Spinal cord (tissue), 10 donors: ENCODE measurements around the gene CIITA. TPM values are rescaled to one million over a fixed set of nuclear protein-coding genes. Genes with fewer than 3 reads are reported as not detected.
"Not testable (repeated sequence)": the region's sequence is repeated elsewhere in the genome, so short reads cannot be mapped to it uniquely, and the experiment has no call there.

Source experiments
- DNase-seq, 6 donors: peaks; one replicate each; pipeline versions ENCODE4 v3.0.0 to v3.0.0-alpha.2; 2013 to 2015; ENCODE audit warnings: low spot score in 6 of 6, low read depth in 4 of 6
- H3K27ac ChIP-seq: one replicate; pipeline ENCODE4 v1.5.1; 2013; ENCODE audit warnings: low read depth, low read length, control low read depth
- H3K27me3 ChIP-seq: one replicate; pipeline ENCODE4 v1.6.1; 2013; ENCODE audit warnings: low read length; ENCODE audit not compliant: control insufficient read depth, insufficient read depth
- H3K36me3 ChIP-seq: one replicate; pipeline ENCODE4 v1.6.1; 2013; ENCODE audit warnings: low read length; ENCODE audit not compliant: control insufficient read depth, insufficient read depth
- H3K4me1 ChIP-seq: one replicate; pipeline ENCODE4 v1.6.1; 2013; ENCODE audit warnings: low read length; ENCODE audit not compliant: control insufficient read depth, insufficient read depth
- H3K4me3 ChIP-seq: one replicate; pipeline ENCODE4 v1.5.1; 2013; ENCODE audit warnings: low read depth, low read length, control low read depth
- H3K9me3 ChIP-seq: one replicate; pipeline ENCODE4 v1.6.1; 2013; ENCODE audit warnings: low read length; ENCODE audit not compliant: control insufficient read depth, insufficient read depth
- WGBS: methylation state at CpG from one replicate; pipeline ENCODE4 v1.1.5; 2013; ENCODE audit warnings: missing lambda C conversion rate; ENCODE audit not compliant: insufficient coverage; 5-methylcytosine and 5-hydroxymethylcytosine counted together
- polyA plus RNA-seq, 2 donors: library from polyadenylated mRNA; unstranded; fragments of 120-200 nt; gene quantifications; one replicate each; pipeline ENCODE4 v1.2.1, GENCODE V29; 2013; ENCODE audit not compliant: insufficient read length in 2 of 2
- total RNA-seq, 2 donors: library from RNA; depleted of rRNA in 1 of 2; stranded (reverse); fragments of 120-200 nt in 1 of 2; fragments of >200 nt in 1 of 2; gene quantifications; one replicate each; pipeline versions ENCODE4 v1.2.3 to v1.2.4, GENCODE V29; 2013 to 2014
- donor health status: healthy.

The CIITA gene
- total and polyA plus RNA-seq, 4 donors: 1.2 to 4.2 (median 1.7) TPM

DNA sequence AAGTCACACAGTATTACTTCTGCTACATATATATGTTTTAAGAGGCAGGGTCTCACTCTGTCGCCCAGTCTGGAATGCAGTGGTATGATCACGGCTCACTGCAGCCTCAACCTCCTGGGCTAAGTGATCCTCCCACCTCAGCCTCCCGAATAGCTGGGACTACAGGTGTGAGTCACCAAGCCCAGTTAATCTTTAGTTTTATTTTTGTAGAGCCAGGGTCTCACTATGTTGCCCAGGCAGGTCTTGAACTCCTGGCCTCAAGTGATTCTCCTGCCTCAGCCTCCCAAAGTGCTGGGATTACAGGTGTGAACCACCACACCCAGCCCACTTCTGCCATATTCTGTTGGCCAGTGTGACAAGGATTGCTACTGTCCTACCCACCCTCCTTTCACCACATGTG, 48.3 kb downstream of the CIITA start:
- H3K27ac ChIP-seq, H3K4me1 ChIP-seq: not testable (repeated sequence)
- peaks cover 65% of the 10 kb centered on the region for H3K36me3 ChIP-seq

DNA sequence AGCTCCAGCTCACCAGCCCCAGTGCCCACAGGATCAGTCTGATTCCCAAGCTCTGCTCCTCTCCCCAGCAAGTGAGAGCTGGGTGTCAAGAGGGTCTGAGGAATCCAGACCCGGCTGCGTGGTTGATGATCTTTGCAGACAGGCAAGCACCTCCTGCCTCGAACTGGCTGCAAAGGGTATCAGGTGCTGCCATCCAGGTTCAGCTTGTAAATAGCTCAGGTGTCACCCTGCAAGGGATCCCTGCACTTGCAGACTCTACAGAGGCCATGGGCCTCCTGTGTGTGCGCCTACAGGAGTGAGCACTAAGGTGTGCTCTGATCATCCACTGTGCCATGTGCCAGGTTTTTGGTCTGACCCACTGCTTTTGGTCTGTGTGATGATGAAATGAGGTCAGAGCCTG, 49.1 kb downstream of the CIITA start:
- H3K4me3 ChIP-seq: no peak overlapping the region
- no peaks in the 10 kb centered on the region for H3K9me3 ChIP-seq
- H3K36me3 ChIP-seq: peaks cover 71% of the 10 kb centered on the region
- no peak overlapping the region for H3K27ac ChIP-seq
- H3K27me3 ChIP-seq: no peaks in the 10 kb centered on the region
- DNase-seq: no peak
- H3K4me1 ChIP-seq: peaks cover 5% of the 10 kb centered on the region
- WGBS: 78% methylated on average over 4 of the region's 4 CpGs

More for the DNA sequence above, 48.3 kb downstream of the CIITA start:
- not testable (repeated sequence) for H3K4me3 ChIP-seq, H3K9me3 ChIP-seq, DNase-seq, H3K27me3 ChIP-seq
- WGBS: no CpG with 5 or more reads among the region's 3 CpGs

DNA sequence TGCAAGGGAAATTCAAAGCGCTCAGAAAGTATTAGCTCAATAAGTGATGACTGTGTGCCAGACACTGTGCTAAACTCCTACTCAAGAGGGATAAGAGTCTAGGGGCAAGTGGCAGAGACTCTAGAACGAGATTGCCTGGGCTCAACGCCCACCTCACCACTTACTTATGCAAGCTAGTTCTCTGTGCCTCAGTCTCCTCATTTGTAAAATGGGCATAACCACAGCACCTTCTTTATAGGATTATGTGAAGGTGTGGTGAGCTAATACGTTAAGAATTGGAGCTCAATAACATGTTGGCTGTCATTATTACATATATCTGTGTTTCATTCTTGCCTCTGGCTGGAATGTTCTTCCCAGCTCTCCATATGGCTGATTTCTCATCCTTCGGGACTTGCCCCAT, 49.9 kb downstream of the CIITA start:
- Histone ChIP-seq H3K27me3 (no peaks in the 10 kb centered on the region), H3K27ac (no peak overlapping the region)

DNA sequence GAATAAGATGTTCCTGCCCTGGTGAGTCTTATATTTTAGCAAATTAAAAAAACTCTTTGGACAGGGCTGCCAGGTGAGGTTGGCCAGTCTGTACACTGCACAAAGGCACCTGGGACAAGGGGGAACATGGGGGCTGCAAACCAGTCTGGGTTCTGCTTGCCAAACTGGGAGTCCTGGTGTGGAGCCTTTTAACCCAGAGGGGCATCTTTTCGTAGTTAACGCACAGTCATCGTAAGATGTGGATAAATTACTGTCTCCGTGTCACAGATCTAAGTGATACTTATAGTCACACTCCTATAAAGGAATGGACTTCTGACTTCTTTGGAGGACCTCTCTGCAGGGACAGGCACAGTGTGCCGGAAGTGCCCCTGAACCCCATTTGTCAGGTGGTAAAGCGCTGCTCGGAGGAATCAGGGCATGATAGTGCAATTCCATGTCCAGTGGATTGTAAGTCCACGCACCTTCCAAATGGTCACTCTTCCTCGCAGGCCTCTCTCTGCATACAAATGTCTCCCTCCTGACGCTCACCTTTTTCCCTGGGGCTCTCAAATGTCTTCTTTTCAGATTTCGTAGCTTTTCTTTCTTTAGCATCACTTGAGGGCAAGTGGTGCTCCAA, 50.6 kb downstream of the CIITA start:
- peaks cover 5% of the 10 kb centered on the region for H3K4me1 ChIP-seq
- H3K9me3 ChIP-seq: no peaks in the 10 kb centered on the region
- WGBS: 97% methylated on average over 11 of the region's 11 CpGs
- DNase-seq: no peak
- H3K27me3 ChIP-seq: no peaks in the 10 kb centered on the region
- H3K4me3 ChIP-seq: no peak overlapping the region
- H3K27ac ChIP-seq: no peak overlapping the region
- peaks cover 71% of the 10 kb centered on the region for H3K36me3 ChIP-seq

More for the DNA sequence above, 49.9 kb downstream of the CIITA start:
- Histone ChIP-seq H3K36me3 (peaks cover 77% of the 10 kb centered on the region), H3K9me3 (no peaks in the 10 kb centered on the region), H3K4me1 (peaks cover 5% of the 10 kb centered on the region), H3K4me3 (no peak overlapping the region)
- DNase-seq: no peak
- WGBS: 100% methylated on average over 1 of the region's 5 CpGs

DNA sequence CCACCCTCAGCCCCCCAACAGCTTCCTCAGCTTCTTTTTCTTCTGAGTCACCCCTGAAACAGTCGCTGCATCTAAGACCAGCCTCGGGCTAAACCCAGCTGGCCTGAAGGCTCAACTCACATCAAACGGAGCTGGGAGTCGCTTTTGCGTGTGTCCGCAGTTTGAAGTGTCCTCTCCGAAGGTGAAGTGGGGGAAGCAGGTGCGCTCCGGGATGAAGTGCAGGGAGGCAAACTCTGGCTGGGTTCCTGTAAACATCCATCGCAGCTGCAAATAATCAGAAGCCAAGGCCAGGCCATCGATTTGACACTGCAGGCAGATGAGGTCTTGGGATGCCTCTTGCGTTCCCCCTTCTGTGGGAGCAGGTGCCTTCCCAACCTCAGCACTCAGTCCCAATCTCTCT, 52.1 kb downstream of the CIITA start:
- H3K4me1 ChIP-seq, H3K27me3 ChIP-seq, DNase-seq, H3K9me3 ChIP-seq, H3K27ac ChIP-seq, H3K4me3 ChIP-seq: not testable (repeated sequence)
- WGBS: 92% methylated on average over 11 of the region's 12 CpGs
- H3K36me3 ChIP-seq: peaks cover 75% of the 10 kb centered on the region

DNA sequence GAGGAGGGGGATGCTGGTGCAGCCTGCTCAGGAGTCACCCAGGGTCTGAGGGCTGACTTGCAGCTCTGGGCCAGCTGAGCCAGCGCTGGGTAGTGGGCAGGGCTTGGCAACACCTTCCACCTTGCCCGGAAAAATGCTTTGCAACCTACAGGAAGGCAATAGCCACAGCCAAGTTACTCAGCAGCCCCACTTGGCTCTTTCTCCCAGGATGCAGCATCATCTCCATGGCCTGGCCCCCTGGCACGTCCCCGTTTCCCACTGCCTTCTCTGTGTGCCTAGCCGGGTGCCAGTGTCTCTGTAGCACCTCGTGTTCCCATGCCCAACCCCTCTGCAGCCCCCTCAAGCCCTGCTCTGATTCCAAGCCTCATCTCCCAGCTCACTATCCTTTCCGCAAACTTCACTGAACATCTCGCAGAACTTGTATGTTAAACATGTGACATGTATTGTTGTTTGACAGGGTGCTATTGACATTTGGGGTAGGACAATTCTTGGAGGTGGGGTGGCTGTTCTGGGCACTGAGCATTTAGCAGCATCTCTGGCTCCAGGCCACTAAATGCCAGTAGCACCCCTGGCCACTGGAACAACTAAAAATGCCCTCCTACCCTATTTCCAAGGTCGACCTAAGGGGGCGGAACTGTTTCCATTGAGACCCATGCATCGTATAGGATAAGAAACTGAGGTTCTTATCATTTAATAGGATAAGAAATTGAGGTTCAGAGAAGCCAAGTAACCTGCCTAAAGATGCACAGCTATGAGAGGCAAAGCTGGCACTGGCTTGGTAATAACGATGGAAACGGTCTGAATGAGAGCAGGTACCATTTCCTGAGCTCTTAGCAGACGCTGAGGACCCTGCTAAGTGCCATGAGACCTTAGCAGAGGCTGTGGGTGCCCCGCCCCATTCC, 53.1 kb downstream of the CIITA start:
- no peak for DNase-seq
- H3K36me3 ChIP-seq: peaks cover 69% of the 10 kb centered on the region
- WGBS: 81% methylated on average over 12 of the region's 15 CpGs
- no peaks in the 10 kb centered on the region for H3K9me3 ChIP-seq
- H3K27me3 ChIP-seq: no peaks in the 10 kb centered on the region
- no peak overlapping the region for H3K4me3 ChIP-seq
- no peak overlapping the region for H3K27ac ChIP-seq
- H3K4me1 ChIP-seq: peaks cover 6% of the 10 kb centered on the region

DNA sequence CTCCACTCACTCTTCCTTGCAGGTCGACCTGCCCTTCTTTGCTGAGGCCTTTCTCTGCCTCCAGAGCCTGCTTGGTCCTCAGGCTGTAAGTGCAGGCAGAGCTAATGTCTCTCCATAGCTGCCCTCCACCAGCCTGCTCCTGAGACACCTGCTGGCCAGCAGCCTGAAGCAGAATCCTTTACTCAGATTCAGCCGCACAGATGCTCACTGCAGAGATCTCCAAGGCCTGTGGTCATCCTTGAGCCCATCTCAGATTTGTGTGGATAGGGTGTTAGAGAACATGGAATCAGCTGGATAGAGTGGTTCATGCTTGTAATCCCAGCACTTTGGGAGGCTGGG, 53.7 kb downstream of the CIITA start:
- no peak overlapping the region for H3K27ac ChIP-seq
- WGBS: 69% methylated on average over 2 of the region's 2 CpGs
- H3K9me3 ChIP-seq: no peaks in the 10 kb centered on the region
- H3K4me1 ChIP-seq: peaks cover 6% of the 10 kb centered on the region
- no peak overlapping the region for H3K4me3 ChIP-seq
- peaks cover 63% of the 10 kb centered on the region for H3K36me3 ChIP-seq
- H3K27me3 ChIP-seq: no peaks in the 10 kb centered on the region
- no peak for DNase-seq

DNA sequence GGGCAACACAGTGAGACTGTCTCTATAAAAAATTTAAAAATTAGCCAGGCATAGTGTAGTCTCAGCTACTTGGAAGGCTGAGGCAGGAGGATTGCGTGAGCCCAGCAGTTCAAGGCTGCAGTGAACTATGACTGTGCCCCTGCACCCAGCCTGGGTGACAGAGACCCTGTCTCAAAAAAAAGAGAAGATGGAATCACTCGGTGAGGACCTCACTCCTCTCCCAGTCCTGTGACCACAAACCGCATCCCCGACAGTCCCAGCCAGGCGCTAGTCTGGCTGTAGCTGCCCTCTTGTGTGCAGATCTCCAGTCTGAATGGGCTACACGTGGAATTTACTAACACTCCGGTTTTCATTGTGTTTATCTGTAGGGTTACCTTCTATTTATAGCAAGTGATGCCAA, 54.1 kb downstream of the CIITA start:
- 100% methylated on average over 4 of the region's 7 CpGs for WGBS
- Histone ChIP-seq H3K4me3 (no peak overlapping the region), H3K36me3 (peaks cover 59% of the 10 kb centered on the region), H3K27ac (no peak overlapping the region), H3K27me3 (no peaks in the 10 kb centered on the region), H3K9me3 (no peaks in the 10 kb centered on the region), H3K4me1 (peaks cover 6% of the 10 kb centered on the region)
- no peak for DNase-seq

DNA sequence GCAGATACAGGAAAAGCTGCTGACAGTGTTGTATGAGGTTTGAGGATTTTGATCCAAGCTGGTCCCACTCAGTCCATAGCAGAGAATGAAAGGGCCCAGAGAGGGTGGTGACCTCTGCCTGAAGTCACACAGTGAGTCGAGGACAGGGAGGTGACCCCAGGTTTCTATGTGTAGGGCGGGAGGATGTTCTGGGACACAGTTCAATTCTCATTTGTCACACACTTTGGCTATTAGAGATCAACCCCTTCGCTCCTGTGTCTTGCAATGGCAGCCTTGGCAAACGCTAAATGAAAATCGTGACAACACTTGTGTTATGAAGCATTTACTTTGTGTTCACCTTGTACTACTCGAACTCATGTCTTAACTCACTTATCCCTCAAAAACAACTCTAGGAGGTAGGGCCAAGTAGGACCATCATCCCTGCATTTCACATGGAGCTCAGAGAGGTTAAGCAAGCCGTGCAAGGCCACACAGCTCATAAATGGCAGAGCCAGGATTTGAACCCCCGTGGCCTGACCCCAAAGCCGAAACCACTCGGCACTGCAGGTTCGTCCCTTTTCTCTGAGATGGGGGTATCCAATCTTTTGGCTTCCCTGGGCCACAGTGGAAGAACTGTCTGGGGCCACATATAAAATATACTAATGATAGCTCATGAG, 55.1 kb downstream of the CIITA start:
- no peak overlapping the region for H3K4me3 ChIP-seq
- H3K9me3 ChIP-seq: no peaks in the 10 kb centered on the region
- H3K4me1 ChIP-seq: peaks cover 12% of the 10 kb centered on the region
- no peaks in the 10 kb centered on the region for H3K27me3 ChIP-seq
- H3K27ac ChIP-seq: no peak overlapping the region
- peaks cover 58% of the 10 kb centered on the region for H3K36me3 ChIP-seq
- DNase-seq: no peak
- 98% methylated on average over 6 of the region's 11 CpGs for WGBS
